HepG2 (cell line): Measurements from ENCODE around the gene EGR4.

Experiments
- AHR ChIP-seq: IDR thresholded peaks from 2 replicates; pipeline ENCODE4 v1.6.1; 2018; ENCODE audit warnings: missing genetic modification reagents, missing compliant biosample characterization
- BCL6 ChIP-seq: IDR thresholded peaks from 2 replicates; pipeline ENCODE4 v1.6.1; 2016; ENCODE audit warnings: missing genetic modification reagents, missing compliant biosample characterization
- EEA1 ChIP-seq: sonication (generic); formaldehyde crosslinking; IDR thresholded peaks from 2 replicates; pipeline ENCODE4 v1.5.1; 2020; ENCODE audit warnings: mild to moderate bottlenecking, missing genetic modification reagents, borderline replicate concordance
- ETV6 ChIP-seq: sonication (generic); formaldehyde crosslinking; conservative IDR thresholded peaks from 2 replicates; pipeline ENCODE4 v1.4.0; 2020; ENCODE audit warnings: missing genetic modification reagents
- KLF13 ChIP-seq: sonication (generic); formaldehyde crosslinking; IDR thresholded peaks from 2 replicates; pipeline ENCODE4 v1.4.0; 2020; ENCODE audit warnings: mild to moderate bottlenecking, missing genetic modification reagents
- POLR2A ChIP-seq, 2 experiments: IDR thresholded peaks; 2 replicates each; pipeline ENCODE4 v1.6.1; 2011; ENCODE audit warnings: low read depth in 2 of 2, low read length in 2 of 2, mild to moderate bottlenecking in 1 of 2, moderate library complexity in 1 of 2; ENCODE audit not compliant: insufficient read depth in 1 of 2
- RAD21 ChIP-seq: fragments of 450-650 bp; formaldehyde crosslinking; IDR thresholded peaks from 2 replicates; pipeline ENCODE4 v1.5.0; 2020; ENCODE audit warnings: mild to moderate bottlenecking
- TFDP1 ChIP-seq: IDR thresholded peaks from 2 replicates; pipeline ENCODE4 v1.6.1; 2016; ENCODE audit warnings: missing compliant biosample characterization, missing genetic modification reagents, borderline replicate concordance
- ZNF235 ChIP-seq: sonication (generic); formaldehyde crosslinking; IDR thresholded peaks from 2 replicates; pipeline ENCODE4 v1.8.1; 2023; ENCODE audit warnings: mild to moderate bottlenecking, missing genetic modification reagents, borderline replicate concordance
- ZNF614 ChIP-seq: IDR thresholded peaks from 2 replicates; pipeline ENCODE4 v1.6.1; 2018; ENCODE audit warnings: missing biosample characterization, missing genetic modification reagents, inconsistent platforms, borderline replicate concordance
- ZNF747 ChIP-seq: sonication (generic); formaldehyde crosslinking; IDR thresholded peaks from 2 replicates; pipeline ENCODE4 v1.8.1; 2023; ENCODE audit warnings: missing genetic modification reagents, mild to moderate bottlenecking, borderline replicate concordance
- ZSCAN9 ChIP-seq: IDR thresholded peaks from 2 replicates; pipeline ENCODE4 v1.6.1; 2016; ENCODE audit warnings: borderline replicate concordance
- TF ChIP-seq, protein P1 (sequence below): sonication (generic); formaldehyde crosslinking; IDR thresholded peaks from 2 replicates; pipeline ENCODE4 v1.5.0; 2020; ENCODE audit warnings: mild to moderate bottlenecking, missing genetic modification reagents, moderate library complexity

DNA sequence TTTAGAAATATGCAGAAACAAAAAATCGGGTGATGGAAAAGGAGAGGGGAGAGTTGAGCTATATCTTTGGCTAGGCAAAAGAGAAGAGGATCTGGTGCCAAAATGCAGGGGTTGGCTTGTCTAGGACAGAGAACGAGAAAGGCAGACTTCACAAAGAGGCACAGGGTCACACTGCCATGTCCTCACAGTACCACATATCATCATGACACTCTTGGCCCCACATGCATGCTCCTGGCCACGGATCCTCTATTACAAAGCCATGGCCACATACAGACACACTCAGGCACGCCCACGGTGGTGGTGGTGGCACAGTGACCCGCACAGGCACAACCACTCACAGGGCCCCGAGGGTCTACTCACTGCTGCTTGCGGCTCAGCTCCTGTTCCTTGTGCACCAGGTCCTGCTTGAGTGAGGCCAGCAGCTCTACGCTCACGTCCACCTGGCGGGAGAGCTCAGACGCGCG is 24.9 kb downstream of the EGR4 start:
- TF ChIP-seq ZNF235 (no peak), ZSCAN9 (no peak), BCL6 (no peak), POLR2A (IDR thresholded peaks at IDR 0.05; ENCODE audit: insufficient read depth in 1 of 2, low read depth in 2 of 2, low read length in 2 of 2) (no peak), TFDP1 (CRISPR knock-in tag) (no peak), EEA1 (no peak), ZNF614 (no peak), RAD21 (CRISPR knock-in tag) (no peak), ETV6 (CRISPR knock-in tag) (no peak), KLF13 (CRISPR knock-in tag) (no peak), ZNF747 (CRISPR knock-in tag) (no peak), AHR (CRISPR knock-in tag) (no peak)
- TF ChIP-seq, protein P1, sequence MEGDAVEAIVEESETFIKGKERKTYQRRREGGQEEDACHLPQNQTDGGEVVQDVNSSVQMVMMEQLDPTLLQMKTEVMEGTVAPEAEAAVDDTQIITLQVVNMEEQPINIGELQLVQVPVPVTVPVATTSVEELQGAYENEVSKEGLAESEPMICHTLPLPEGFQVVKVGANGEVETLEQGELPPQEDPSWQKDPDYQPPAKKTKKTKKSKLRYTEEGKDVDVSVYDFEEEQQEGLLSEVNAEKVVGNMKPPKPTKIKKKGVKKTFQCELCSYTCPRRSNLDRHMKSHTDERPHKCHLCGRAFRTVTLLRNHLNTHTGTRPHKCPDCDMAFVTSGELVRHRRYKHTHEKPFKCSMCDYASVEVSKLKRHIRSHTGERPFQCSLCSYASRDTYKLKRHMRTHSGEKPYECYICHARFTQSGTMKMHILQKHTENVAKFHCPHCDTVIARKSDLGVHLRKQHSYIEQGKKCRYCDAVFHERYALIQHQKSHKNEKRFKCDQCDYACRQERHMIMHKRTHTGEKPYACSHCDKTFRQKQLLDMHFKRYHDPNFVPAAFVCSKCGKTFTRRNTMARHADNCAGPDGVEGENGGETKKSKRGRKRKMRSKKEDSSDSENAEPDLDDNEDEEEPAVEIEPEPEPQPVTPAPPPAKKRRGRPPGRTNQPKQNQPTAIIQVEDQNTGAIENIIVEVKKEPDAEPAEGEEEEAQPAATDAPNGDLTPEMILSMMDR (CRISPR knock-in tag) = no peak
